CD4-positive, alpha-beta T cell (primary cell): Measurements from ENCODE around the gene OAT. TPM values are rescaled to one million over a fixed set of nuclear protein-coding genes. Genes with fewer than 3 reads are reported as not detected.

Source experiments
- ATAC-seq: fragments of 200-7000 bp; cut with Tn5 transposase; one replicate; pipeline ENCODE4 v1.10.0; 2022; ENCODE audit warnings: mild to moderate bottlenecking; ENCODE audit not compliant: poor library complexity
- CTCF ChIA-PET: fragments of 350-600 bp; sonication (Branson Sonifier 250); formaldehyde crosslinking; loops from one replicate; lab custom pipeline; 2021; ENCODE audit warnings: antibody characterized with exemption, inconsistent platforms; lab: Charles Lee
- POLR2A ChIA-PET: fragments of 350-600 bp; sonication (Branson Sonifier 250); formaldehyde crosslinking; loops from one replicate; lab custom pipeline; 2021; ENCODE audit warnings: antibody characterized with exemption, inconsistent platforms; lab: Charles Lee
- DNase-seq, 14 experiments: peaks; one replicate each; pipeline ENCODE4 v3.0.0-alpha.2; 2013 to 2020; ENCODE audit warnings: mixed read lengths in 2 of 14
- H3K27ac ChIP-seq, 2 donors: one replicate each; pipeline versions ENCODE4 v1.5.1 to v1.7.0; 2013; ENCODE audit warnings: low read length in 2 of 2, low read depth in 1 of 2, mild to moderate bottlenecking in 1 of 2
- H3K27me3 ChIP-seq, 2 experiments: 1 replicate in 1 of 2; 2 replicates in 1 of 2; pipeline versions ENCODE4 v1.6.1 to v1.7.0; 2013; ENCODE audit warnings: low read length in 2 of 2, control low read depth in 1 of 2, mild to moderate bottlenecking in 1 of 2, moderate library complexity in 1 of 2; ENCODE audit not compliant: insufficient read depth in 2 of 2, control insufficient read depth in 1 of 2
- H3K36me3 ChIP-seq: one replicate; pipeline ENCODE4 v1.6.1; 2013; ENCODE audit warnings: low read length, control low read depth; ENCODE audit not compliant: insufficient read depth
- H3K4me1 ChIP-seq: one replicate; pipeline ENCODE4 v1.6.1; 2013; ENCODE audit warnings: low read length, control low read depth; ENCODE audit not compliant: insufficient read depth
- H3K4me3 ChIP-seq: one replicate; pipeline ENCODE4 v1.5.1; 2013; ENCODE audit warnings: mild to moderate bottlenecking, low read length, moderate library complexity
- H3K9me3 ChIP-seq, 2 experiments: 1 replicate in 1 of 2; 2 replicates in 1 of 2; pipeline versions ENCODE4 v1.6.1 to v1.7.0; 2013; ENCODE audit warnings: low read length in 2 of 2, mild to moderate bottlenecking in 2 of 2, control low read depth in 1 of 2, moderate library complexity in 1 of 2; ENCODE audit not compliant: control insufficient read depth in 1 of 2, insufficient read depth in 1 of 2
- H3K27ac Mint-ChIP-seq: one replicate; pipeline ENCODE4 v1.8.0; 2020; ENCODE audit warnings: mixed read lengths
- H3K27me3 Mint-ChIP-seq: one replicate; pipeline ENCODE4 v1.8.0; 2021; ENCODE audit warnings: mixed read lengths
- H3K36me3 Mint-ChIP-seq: one replicate; pipeline ENCODE4 v1.8.0; 2021; ENCODE audit warnings: low read depth, mixed read lengths
- H3K4me1 Mint-ChIP-seq: one replicate; pipeline ENCODE4 v1.8.0; 2021; ENCODE audit warnings: low read depth, mixed read lengths
- H3K4me3 Mint-ChIP-seq: one replicate; pipeline ENCODE4 v1.8.0; 2020; ENCODE audit warnings: mild to moderate bottlenecking, mixed read lengths
- H3K9me3 Mint-ChIP-seq: one replicate; pipeline ENCODE4 v1.8.0; 2020; ENCODE audit warnings: mixed read lengths
- CTCF ChIP-seq: fragments of 200-600 bp; IDR thresholded peaks from one replicate; pipeline ENCODE4 v1.8.0; 2022; ENCODE audit warnings: antibody characterized with exemption, mild to moderate bottlenecking
- intact Hi-C, 2 experiments: fragments of 100-400 bp; cut with DNase I in 1 of 2; cut with micrococcal nuclease in 1 of 2; formaldehyde crosslinking; loops; one replicate each; pipeline versions ENCODE4 v1.15.1 to v1.9.0; 2023 to 2025; cut with DNase I, micrococcal nuclease
- total RNA-seq, 174 experiments: library from RNA in 2 of 174; stranded (reverse) in 2 of 174; gene quantifications; one replicate each; pipeline ENCODE4 v1.2.3 and lab custom pipeline; 2021 to 2026

Gene OAT
- total RNA-seq, 2 experiments from 2014 or later, result 48.5 to 54.9 TPM

- peaks cover 5% of the 10 kb centered on the region for H3K9me3 Mint-ChIP-seq
- no peak overlapping the region for H3K27ac ChIP-seq
- intact Hi-C loops, result no loop called here
- H3K4me1 ChIP-seq, result peaks cover 9% of the 10 kb centered on the region
- H3K27me3 Mint-ChIP-seq, result peaks cover 5% of the 10 kb centered on the region
- DNase-seq (peak in 1 of 14 experiments; percentile 15), ATAC-seq (no peak)
- peaks cover 15% of the 10 kb centered on the region for H3K4me1 Mint-ChIP-seq
- H3K9me3 ChIP-seq, result peaks cover 8 to 15% of the 10 kb centered on the region in 2 experiments
- no peaks in the 10 kb centered on the region for H3K36me3 ChIP-seq
- H3K4me3 ChIP-seq, result no peak overlapping the region
- POLR2A ChIA-PET, result no interaction called here
- H3K4me3 Mint-ChIP-seq, result no peak overlapping the region
- no peak overlapping the region for H3K27ac Mint-ChIP-seq
- no peaks in the 10 kb centered on the region for H3K27me3 ChIP-seq
- no peak for TF ChIP-seq CTCF
- H3K36me3 Mint-ChIP-seq, result no peaks in the 10 kb centered on the region
- CTCF ChIA-PET, result no interaction called here
Observed at GRCh38 chr10:124356701-124357560, 61.8 kb downstream of the OAT start.

GRCh38 chr10:124354411-124355382 lies 64.0 kb downstream of the OAT start:
- intact Hi-C loops, result no loop called here

More at GRCh38 chr10:124354411-124355382, 64.0 kb downstream of the OAT start:
- no peaks in the 10 kb centered on the region for H3K27me3 ChIP-seq
- peak; percentile 74 for ATAC-seq
- Mint-ChIP-seq H3K9me3 (peaks cover 5% of the 10 kb centered on the region), H3K27ac (peak overlapping the region; percentile 66), H3K4me3 (peak overlapping the region; percentile 90), H3K36me3 (no peaks in the 10 kb centered on the region), H3K4me1 (peaks cover 15% of the 10 kb centered on the region), H3K27me3 (peaks cover 5% of the 10 kb centered on the region)
- ChIA-PET POLR2A (no interaction called here), CTCF (no interaction called here)
- H3K9me3 ChIP-seq, result peaks cover 4 to 11% of the 10 kb centered on the region in 2 experiments
- H3K4me3 ChIP-seq, result peak overlapping the region; percentile 60
- TF ChIP-seq CTCF, result no peak
- H3K27ac ChIP-seq, result no peak overlapping the region
- DNase-seq, result peak in 6 of 14 experiments; percentile 4 to 47 (median 30)
- H3K36me3 ChIP-seq, result no peaks in the 10 kb centered on the region
- peaks cover 9% of the 10 kb centered on the region for H3K4me1 ChIP-seq
